NCI-H526 treated with DMSO at 0.1 percent for 48 hours (cell line): Measurements from ENCODE around the gene PMVK.
"Not testable (repeated sequence)": the region's sequence is repeated elsewhere in the genome, so short reads cannot be mapped to it uniquely, and the experiment has no call there.

Experiments used
- DNase-seq: peaks from one replicate; lab custom pipeline; 2025; lab: John Stamatoyannopoulos, UW

PMVK gene

DNA sequence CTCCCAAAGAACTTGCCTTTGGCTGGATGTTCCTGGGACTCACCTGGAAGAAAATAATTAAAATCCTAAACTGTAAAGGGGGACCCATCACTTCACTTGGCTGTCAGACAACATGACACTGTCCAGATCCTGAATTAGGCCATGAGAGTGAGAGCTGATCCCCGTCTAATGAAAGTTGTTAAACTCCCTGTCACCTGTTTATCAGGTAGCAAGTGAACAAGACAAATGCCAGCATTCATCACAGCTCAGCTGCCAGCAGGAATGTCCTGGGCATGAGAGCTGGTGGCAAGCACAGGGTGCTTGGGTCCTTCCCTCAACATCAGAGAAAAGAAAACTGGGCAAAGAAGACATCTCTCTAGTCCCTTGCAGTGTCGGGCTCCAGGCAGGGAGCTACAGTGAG is 23.8 kb downstream of the PMVK start:
- DNase-seq: no peak

DNA sequence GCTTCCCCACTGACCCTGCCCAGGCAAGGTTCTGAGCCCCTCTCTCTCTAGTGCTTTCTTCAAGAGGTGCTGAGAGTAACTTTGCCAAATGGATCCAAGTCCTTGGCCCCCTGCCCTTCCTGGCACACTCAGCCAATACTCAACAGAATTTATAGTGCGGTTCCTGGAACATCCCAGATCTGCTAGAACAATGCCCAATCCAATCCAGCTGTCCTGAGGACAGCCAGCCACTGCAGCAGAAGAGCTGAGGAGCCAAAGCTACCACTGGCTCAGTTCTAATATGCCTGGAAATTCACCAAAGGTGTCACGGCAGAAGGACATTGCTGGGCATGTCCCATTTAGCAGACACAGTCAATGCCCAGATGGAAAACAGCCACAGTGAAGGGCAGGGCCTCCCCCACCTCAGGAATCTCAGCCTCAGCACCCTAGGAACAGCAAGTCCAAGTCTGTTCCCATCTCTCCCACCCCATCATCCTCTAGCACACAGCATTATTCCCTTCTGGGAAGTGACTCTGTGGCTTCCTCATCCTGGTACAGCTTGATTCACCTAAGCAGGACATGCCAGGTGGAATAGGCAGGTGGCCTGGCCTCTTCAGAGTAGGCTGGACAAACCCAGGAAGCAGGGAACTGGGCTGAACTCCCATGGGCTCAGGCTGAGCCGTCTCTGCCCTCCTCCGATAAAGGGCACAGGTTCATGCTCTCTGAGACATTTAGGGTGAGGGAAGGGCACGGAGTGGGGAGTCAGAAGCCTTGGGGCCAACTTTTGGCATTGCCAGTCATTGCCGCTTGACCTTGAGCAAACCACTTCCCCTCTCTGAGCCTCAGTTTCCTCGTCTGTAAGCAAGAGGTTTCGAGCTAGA is 24.6 kb downstream of the PMVK start:
- no peak for DNase-seq

DNA sequence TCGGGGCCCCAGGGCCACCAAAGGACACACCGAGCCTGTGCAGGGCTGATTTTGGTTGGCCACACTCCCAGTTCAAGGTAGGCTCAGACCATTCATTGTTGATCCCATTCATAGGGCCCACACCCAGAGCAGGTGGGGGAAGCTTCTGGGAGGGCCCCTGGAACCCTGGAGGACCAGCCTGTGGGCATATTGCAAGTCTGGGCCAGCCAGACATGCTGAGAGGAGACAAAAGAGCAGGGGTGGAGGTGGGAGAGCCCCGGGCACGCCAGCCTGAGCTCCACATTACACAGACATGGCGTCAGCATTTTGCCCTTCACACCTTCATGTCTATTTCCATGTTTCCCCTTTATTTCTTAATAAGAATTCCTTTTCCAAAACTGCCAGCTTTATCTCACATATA is 25.7 kb downstream of the PMVK start:
- DNase-seq: no peak

DNA sequence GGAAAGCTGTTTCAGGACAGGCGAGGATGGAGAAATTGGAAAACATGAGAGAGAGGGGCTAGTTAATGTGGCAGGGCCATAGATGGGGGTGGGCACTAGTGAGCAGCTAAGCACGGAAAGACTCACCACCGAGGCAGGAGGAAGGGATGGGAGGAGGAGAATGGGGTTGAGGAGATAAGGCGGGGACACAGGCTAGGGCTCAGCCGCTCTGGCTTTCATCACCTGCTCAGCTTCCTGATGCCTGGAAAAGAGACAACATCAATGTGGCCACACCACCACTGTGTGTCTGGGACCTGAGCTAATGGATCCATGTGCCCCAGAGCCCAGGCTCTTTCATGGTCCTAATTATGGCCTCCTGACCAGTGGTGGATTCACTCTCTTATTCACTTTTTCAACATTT is 27.6 kb downstream of the PMVK start:
- DNase-seq: no peak

DNA sequence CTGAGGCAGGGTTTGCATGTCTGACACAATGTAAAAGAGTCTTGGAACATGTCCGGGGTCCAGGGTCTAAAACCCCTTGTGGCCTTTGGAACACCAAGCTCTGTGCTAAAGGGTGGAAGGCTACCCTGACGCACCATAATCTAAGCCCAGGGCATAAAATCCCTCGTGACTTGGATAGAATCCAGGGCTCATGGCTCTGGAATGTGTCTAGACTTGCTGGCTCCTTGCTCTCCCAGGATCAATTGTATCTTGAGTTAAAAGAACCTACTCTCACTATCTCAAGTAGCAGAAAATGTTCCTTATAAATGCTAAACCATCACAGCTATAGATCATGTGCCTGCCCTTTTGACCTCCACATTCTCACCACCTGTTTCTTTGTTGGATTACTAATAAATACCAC is 28.4 kb downstream of the PMVK start:
- DNase-seq: not testable (repeated sequence)

DNA sequence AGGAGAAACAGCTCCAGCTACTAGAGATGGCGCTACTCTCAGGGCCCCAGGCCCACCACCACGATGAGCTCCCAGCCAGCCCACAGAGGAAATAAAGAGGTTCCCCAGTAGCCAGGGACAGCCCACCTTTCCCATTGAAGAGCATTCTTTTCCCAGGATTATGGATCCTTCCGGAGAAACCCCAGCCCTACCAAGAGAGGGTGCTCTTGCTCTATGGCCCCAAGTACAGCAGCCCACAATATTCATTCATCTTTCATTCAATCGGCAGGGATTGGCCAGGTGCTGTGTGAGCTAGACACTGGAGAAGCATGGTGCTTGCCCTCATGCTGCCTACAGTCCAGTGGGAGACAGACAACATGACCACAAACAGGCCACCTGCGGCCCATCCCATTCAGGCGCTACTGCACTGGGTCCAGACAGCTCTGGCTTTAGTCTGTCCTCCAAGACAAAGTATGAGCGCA is 29.9 kb downstream of the PMVK start:
- no peak for DNase-seq

DNA sequence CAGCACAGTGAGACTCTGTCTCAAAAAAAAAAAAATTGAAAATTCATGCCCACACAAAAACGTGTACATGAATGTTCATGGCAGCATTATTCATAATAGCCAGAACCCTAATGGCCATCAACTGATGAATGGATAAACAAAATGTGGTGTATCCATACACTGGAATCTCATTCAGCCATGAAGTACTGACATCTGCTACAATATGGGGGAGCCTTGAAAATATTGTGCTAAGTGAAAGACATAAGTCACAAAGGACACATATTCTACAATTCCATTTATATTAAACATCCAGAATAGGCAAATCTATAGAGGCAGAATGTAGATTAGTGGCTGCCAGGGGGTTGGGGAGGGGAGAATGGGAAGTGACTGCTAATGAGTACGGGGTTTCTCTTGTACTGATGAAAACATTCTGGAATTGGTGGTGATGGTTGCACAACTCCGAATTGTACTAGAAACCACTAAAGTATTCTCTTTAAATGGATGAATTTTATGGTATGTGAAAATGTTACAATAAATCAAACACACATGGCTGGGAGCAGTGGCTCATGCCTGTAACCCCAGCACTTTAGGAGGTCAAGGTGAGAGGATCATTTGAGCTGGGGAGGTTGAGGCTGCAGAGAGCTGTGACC is 33.5 kb downstream of the PMVK start:
- no peak for DNase-seq

DNA sequence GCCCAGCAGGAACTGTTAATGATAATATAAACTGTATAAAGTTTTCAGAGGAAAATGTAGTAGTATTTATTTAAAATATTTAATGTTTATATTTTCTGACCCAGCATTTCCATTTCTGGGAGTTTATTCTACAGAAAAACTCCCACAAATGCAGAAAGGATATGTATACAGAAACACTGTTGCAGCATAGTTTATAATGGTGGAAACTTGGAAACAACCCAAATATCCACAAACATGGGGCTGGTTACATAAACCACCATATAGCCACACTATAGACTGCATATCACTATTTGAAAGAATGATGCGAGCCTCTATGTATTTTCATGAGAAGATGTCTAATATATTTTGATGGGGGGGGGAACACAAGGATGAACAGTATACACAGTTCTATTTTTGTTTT is 34.9 kb downstream of the PMVK start:
- no peak for DNase-seq

DNA sequence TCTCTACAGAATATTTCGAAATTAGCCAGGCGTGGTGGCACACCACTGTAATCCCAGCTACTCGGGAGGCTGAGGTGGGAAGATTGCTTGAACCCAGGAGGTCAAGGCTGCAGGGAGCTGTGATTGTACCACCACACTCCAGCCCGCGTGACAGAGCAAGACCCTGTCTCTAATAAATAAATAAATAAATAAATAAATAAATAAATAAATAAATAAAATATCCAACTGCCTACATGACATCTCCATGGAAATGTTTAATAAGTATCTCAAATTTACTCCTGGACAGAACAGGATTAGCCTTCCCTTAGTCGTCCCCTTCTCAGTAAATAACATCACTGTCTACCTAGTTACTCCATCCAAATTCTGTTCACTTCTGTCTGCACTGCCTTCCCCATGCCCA is 37.5 kb downstream of the PMVK start:
- DNase-seq: no peak

DNA sequence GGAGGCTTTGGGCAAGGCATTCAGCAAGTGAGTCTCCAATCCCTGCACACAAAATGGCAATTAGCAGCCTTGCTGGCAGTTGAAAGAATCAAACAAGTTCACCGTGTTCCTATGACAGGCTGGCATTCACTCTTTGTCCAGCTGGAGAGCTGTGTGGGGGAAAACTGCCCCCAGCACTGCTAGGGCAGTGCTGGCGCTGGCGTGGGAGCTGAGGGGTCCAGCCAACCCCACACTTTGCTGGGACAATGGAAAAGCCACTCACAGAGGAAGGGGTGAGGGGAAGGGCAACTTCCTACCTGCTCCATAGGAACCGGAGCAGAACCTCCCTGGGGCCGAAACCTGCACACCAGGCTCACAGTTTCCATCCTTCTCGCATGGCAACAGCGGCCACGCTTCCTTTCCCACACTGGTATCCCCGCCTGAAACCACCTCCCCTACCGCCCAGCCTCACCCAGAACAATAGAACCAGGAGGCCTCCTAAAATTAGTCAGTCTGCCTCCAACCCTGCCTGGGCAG is 39.7 kb downstream of the PMVK start:
- DNase-seq: no peak

DNA sequence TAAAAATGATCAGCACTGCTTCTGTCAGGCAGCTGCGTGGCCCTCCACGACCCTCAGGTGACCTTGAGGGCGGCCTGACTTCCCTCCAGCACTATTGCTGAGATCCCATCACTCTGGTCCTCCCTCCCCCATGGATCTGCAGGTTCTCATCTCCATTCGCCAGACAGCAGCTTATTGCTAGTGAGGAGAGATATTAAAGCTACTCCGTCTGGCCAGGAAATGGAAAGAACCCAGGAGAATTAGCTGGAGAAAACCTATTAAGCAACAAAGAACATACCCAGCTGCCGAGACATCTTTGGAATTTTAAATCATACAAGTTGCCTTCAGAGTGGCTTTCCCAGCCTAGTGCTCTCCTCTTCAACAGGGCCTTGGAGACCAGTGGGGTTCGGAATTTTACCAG is 40.7 kb downstream of the PMVK start:
- DNase-seq: no peak

DNA sequence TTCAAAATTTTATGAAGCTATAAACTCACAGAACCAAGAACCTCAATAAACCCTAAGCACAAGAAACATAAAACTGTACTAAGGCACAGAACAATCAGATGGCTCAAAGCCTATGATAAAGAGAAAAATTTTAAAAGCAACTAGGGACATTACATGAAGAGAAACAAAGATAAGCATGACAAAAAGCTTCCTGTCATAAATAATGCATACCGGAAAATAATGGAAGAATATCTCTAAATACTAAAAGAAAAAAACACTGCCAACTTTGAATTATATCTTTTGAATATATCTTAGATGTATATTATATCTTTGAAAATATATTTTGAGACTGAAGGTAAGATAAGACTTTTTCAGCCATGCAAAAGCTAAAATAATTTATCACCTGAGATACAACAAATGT is 45.1 kb downstream of the PMVK start:
- DNase-seq: no peak

DNA sequence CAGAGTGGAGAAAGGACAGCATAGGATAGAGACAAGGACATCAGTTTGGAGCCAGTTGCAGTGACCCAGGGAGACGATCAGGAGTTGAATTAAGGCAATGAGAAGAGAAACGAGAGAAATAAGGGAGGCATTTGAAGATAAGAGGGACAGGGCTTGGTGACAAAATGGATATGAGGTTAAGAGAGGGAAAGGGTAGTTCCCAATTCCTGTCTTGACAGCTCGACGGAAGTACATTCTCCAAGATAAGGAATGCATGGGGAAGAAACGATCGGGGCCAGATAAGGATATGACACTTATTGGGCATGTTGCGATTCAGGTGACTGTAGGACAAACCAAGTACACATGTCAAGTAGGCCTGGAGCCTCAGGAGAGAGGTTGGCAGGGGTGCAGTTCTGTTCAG is 47.8 kb downstream of the PMVK start:
- DNase-seq: no peak

DNA sequence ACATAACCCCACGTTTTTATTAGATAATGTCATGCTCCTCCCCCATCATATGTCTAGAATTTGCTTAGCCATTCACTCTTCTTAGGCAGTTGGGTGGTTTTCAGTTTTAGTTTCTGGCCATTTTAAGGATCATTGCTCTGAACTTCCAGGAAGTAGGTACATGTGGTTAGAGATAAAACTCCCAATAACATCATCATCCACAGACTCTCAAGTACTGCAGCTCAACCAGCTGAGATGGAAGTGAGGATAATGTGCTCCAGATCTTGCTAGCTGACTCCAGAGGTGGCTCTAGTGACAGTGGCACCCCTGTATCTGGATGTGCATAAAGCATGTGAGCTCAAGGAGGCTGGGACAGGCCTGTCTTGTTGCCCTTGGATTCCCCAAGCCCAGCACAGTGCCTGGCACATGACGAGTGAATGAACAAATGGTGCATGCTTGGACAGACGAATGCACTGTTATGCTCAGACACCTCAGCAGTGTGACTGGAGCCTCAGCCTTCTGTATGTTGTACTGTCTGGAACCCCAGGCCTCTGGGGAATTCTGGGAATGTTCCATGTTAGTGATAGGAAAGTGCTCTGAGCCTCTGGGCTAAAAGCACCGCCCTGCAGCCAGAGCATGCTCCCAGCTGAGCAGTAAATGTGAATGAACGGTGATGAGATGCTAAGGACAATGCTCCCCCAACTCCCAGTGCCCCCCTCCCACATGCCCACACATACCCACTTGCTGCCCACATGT is 50.1 kb downstream of the PMVK start:
- no peak for DNase-seq

DNA sequence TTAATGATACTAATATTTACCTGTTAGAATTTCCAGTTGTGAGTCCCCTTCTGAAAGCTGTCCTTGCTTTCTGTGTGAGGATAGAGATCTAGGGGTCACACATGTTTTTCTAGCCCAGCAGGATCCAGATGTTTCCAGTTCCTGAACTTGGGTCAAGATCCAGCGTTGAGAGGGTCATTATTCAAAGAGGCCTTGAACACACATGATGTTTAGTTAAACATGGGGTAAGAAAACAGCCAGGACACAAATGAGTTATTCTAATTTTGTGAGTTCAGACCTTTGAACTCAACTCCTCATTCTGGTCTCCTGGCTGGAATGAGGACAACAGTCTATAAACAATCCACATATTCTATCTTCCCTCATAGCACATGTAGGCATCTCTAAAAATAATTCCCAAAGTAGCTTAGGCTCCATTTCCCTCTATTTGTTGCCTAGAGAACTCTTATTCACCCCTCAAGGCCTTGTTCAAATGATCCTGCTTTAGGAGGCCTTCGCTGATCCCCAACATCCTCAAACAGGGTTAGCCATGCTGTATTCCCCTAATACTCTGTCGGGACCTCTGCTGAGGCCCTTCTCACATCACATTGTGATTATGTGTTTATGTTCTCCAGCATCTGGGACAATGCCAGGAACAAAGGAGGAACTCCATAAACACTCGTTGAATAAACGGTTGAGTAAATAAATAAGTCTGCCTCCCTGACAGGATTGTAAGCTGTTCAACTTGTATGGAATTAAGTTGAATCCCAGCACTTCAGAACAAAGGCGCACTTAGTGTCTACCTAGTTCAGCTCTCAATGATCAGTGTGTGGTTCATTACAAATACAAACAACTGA is 51.4 kb downstream of the PMVK start:
- DNase-seq: no peak

DNA sequence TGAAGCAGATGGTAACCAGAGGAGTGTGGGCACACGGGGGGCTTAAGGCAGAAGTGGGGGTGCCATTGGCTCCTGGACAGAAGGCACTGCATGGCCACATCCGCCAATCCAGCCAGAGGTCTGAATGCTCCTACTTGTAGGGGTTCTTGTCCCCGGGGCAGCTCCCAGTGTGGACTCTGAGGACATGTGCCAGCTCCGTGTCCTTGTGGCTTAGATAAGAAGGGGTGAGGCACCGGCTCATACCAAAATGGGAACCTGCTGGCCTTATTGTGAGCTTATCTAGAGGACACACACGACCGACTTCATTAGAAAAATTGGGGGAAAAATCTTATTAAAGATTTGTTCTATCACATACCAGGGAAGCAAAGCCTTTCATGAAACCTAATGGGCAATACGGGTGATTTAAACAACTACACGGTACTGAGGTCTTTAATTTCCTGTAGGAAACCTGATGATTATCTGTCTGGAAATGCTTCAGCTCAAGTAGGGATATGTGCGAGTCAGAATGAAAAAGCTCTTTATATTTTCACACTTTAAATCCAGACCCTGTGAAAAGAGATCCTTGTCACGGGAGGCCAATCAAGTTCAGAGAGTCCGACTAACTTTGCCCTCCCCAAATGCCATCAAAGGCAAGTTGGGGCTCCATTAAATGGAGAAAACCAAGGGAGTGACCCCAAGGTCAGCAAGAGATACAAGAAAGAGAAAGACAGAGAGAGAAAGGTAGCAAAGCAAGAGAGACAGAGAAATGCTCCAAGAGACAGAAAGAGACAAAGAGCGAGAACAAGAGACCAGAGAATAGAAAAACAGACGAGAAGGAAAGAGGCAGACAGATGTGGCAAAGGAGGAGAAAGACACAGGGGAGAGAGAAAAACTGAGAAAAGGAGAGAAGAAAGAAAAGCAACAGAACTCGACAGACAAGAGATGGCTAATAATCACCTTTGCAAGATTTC is 52.3 kb downstream of the PMVK start:
- no peak for DNase-seq

DNA sequence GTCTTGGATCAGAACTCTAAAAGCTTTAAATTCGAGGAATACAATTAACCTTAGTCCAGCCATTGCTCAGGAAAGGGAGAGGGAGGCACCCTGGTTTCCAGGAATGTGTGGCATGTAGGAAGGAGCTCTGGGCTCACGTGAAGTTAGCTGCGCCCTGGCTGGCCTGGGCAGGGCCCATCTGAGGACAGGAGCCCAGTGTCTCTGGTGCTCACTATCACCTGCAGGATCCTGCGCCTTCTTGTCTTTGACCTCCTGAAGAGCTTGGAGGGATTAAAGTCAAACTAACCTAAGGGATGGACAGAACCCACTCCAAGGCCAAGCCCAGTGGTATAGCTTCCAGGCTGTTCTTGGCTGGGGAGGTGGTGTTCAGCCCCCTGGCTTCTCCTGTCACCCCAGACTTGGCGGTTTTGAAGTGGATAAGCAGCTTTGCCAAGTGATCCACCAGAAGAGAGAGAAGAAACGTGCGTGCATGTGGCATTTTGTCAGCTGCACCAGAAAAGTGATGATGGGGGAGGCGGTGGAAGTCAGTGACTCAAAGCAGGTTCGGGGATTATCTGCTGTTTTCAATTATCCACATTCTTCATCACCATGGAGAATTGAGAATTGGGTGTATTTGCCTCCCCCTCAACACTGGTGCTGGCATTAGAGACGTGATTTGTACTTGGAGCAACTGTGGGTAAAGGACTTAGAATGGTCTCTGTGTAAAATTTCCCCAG is 54.5 kb downstream of the PMVK start:
- no peak for DNase-seq

DNA sequence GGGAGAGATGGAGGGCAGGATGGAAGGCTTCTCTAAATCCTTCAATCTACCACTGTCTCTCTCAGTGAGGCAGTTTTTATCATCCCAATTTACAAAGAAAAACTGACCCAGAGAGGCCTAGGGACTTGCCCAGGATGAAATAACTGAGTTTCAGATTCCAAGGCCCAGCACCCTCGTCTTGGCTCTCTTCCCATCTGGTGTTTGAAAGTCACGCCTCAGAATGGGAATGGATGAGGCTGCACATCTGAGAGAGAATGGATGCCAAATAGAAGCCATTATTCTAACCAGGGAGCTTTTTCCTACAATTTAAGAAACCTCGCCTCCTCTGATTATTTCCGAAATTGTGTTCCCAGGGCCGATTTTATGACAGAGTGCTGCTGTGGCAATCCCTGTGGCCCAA is 55.8 kb downstream of the PMVK start:
- DNase-seq: no peak

DNA sequence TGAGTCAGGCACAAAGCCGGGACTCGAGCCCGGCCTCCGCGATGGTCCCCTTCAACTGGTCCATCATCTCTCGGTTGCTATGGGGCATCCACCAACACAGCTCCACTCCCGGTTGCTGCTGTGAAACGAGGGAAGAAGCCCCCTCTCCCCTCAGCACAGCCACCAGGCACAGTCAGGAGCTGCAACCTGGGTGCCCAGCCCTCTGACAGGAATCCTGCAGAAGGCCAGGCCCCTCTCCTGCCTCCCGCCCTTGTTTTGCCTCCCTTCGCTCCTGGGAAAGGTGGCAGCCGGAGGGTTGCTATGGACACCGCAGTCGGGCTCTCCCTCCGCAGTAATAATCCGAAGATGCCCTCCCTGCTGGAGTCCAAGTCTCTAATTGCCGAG is 57.5 kb downstream of the PMVK start:
- no peak for DNase-seq
